ENCODE results near the gene PITX1. TPM values are rescaled to one million over a fixed set of nuclear protein-coding genes. Genes with fewer than 3 reads are reported as not detected.

The PITX1 gene
- polyA plus RNA-seq, 1 donor = 4.6 TPM

- no peak for DNase-seq
Observed at GRCh38 chr5:135028791-135029476, 5.1 kb downstream of the PITX1 start.

GRCh38 chr5:135027697-135028615 lies 6.1 kb downstream of the PITX1 start:
- DNase-seq = no peak

- no peak for DNase-seq
Observed at GRCh38 chr5:135027266-135027696, 6.7 kb downstream of the PITX1 start.

- DNase-seq = no peak
Observed at GRCh38 chr5:135026645-135027265, 7.3 kb downstream of the PITX1 start.

GRCh38 chr5:135025730-135026644 lies 8.0 kb downstream of the PITX1 start:
- DNase-seq = no peak

- DNase-seq = no peak
Observed at GRCh38 chr5:135024956-135025729, 8.9 kb downstream of the PITX1 start.

- no peak for DNase-seq
Observed at GRCh38 chr5:135020111-135020895, 13.7 kb downstream of the PITX1 start.

- DNase-seq = no peak
Observed at GRCh38 chr5:135019314-135019713, 14.7 kb downstream of the PITX1 start.

GRCh38 chr5:135018457-135018856 lies 15.6 kb downstream of the PITX1 start:
- DNase-seq = no peak

- DNase-seq = no peak
Observed at GRCh38 chr5:135016861-135017290, 17.2 kb downstream of the PITX1 start.

GRCh38 chr5:135015942-135016341 lies 18.1 kb downstream of the PITX1 start:
- DNase-seq = no peak

GRCh38 chr5:135013947-135014570 lies 20.0 kb downstream of the PITX1 start:
- no peak for DNase-seq

GRCh38 chr5:135013445-135013844 lies 20.6 kb downstream of the PITX1 start:
- DNase-seq = no peak

GRCh38 chr5:135012951-135013391 lies 21.1 kb downstream of the PITX1 start:
- DNase-seq = no peak

- DNase-seq = no peak
Observed at GRCh38 chr5:135012033-135012588, 21.9 kb downstream of the PITX1 start.

- no peak for DNase-seq
Observed at GRCh38 chr5:135011355-135012032, 22.5 kb downstream of the PITX1 start.

- DNase-seq = no peak
Observed at GRCh38 chr5:135010502-135011354, 23.3 kb downstream of the PITX1 start.

Data from hindlimb muscle (tissue), 1 donor.